Testis (tissue), 3 donors: ENCODE results near the gene SHBG. TPM values are rescaled to one million over a fixed set of nuclear protein-coding genes. Genes with fewer than 3 reads are reported as not detected.
A peak's percentile ranks its signal among the peaks of the same experiment; 100 is the strongest.
"Not testable (repeated sequence)": the region's sequence is repeated elsewhere in the genome, so short reads cannot be mapped to it uniquely, and the experiment has no call there.

Experiments used
- DNase-seq: peaks from one replicate; pipeline ENCODE4 v3.0.0-alpha.2; 2019
- H3K27ac ChIP-seq, 2 donors: fragments of 200-600 bp; sonication (generic); one replicate each; pipeline ENCODE4 v1.5.1; 2019
- H3K27me3 ChIP-seq: fragments of 200-600 bp; sonication (generic); one replicate; pipeline ENCODE4 v1.5.1; 2019
- H3K36me3 ChIP-seq: fragments of 200-600 bp; sonication (generic); one replicate; pipeline ENCODE4 v1.5.1; 2017; ENCODE audit warnings: low read depth; ENCODE audit errors: missing control alignments
- H3K4me1 ChIP-seq: fragments of 200-600 bp; sonication (generic); one replicate; pipeline ENCODE4 v1.5.1; 2019
- H3K4me3 ChIP-seq, 2 donors: fragments of 200-600 bp; sonication (generic); one replicate each; pipeline ENCODE4 v1.5.1; 2017 to 2019
- H3K9me3 ChIP-seq: fragments of 200-600 bp; sonication (generic); one replicate; pipeline ENCODE4 v1.5.1; 2017
- POLR2A ChIP-seq: fragments of 450-650 bp; IDR thresholded peaks from one replicate; pipeline ENCODE4 v1.6.1; 2017; ENCODE audit warnings: antibody characterized with exemption, mild to moderate bottlenecking, moderate library complexity
- WGBS, 2 donors: methylation state at CpG; one replicate each; pipeline ENCODE4 v1.1.5; 2018; 5-methylcytosine and 5-hydroxymethylcytosine counted together
- intact Hi-C: fragments of 100-400 bp; cut with DNase I; formaldehyde crosslinking; loops from one replicate; pipeline ENCODE4 v1.15.1; 2023; ENCODE audit warnings: low total_unique reads
- polyA plus RNA-seq: library from polyadenylated mRNA; stranded (reverse); fragments of 350-450 nt; fragmentation: Illumina TruSeq; extraction: RNeasy Lipid Tissue Mini Kit (QIAGEN cat#74804); gene quantifications from one replicate; pipeline ENCODE4 v1.2.3, GENCODE V29; 2014; ENCODE audit warnings: low read depth, low replicate concordance; ENCODE audit not compliant: insufficient read depth
- total RNA-seq, 2 donors: library from RNA; depleted of rRNA; stranded (reverse); fragments of >200 nt; gene quantifications; one replicate each; pipeline ENCODE4 v1.2.3, GENCODE V29; 2016
- TF ChIP-seq, protein P1 (sequence below), 3 experiments: fragments of 450-650 bp in 2 of 3; fragments of 200-600 bp in 1 of 3; sonication (generic) in 1 of 3; IDR thresholded peaks; one replicate each; pipeline ENCODE4 v1.5.1; 2016 to 2019; ENCODE audit warnings: antibody characterized with exemption in 3 of 3, mild to moderate bottlenecking in 2 of 3, moderate library complexity in 1 of 3

The SHBG gene
- total and polyA plus RNA-seq, 3 donors from 2014 or later = 3.2 to 17.8 (median 6.1) TPM

DNA sequence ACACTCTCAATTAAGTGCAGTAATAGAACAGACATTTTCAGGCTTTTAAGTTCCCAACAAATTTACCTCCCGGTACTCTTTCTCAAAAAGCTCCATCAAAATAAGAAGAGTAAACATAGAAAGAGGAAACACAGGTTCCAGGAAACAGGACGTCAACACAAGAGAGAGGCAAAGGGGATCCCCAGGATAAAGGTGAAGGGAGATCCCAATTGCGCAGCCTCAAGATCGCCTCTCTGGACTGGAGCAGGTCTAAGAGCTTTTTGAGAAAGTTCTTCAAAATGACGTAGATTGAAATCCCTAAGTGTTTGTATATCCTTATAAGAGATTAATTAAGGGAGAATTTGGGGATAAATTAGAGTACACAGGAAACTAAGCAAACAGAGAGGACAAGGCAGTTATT lies 11.3 kb upstream of the SHBG start:
- intact Hi-C loops = no loop called here
- Histone ChIP-seq H3K27ac (no peak overlapping the region), H3K9me3 (no peaks in the 10 kb centered on the region), H3K27me3 (no peaks in the 10 kb centered on the region), H3K4me3 (no peak overlapping the region), H3K4me1 (peaks cover 5% of the 10 kb centered on the region), H3K36me3 (no peaks in the 10 kb centered on the region)
- no peak for TF ChIP-seq POLR2A
- TF ChIP-seq, protein P1, sequence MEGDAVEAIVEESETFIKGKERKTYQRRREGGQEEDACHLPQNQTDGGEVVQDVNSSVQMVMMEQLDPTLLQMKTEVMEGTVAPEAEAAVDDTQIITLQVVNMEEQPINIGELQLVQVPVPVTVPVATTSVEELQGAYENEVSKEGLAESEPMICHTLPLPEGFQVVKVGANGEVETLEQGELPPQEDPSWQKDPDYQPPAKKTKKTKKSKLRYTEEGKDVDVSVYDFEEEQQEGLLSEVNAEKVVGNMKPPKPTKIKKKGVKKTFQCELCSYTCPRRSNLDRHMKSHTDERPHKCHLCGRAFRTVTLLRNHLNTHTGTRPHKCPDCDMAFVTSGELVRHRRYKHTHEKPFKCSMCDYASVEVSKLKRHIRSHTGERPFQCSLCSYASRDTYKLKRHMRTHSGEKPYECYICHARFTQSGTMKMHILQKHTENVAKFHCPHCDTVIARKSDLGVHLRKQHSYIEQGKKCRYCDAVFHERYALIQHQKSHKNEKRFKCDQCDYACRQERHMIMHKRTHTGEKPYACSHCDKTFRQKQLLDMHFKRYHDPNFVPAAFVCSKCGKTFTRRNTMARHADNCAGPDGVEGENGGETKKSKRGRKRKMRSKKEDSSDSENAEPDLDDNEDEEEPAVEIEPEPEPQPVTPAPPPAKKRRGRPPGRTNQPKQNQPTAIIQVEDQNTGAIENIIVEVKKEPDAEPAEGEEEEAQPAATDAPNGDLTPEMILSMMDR (IDR thresholded peaks at IDR 0.05) = no peak
- 82 to 88% methylated on average over 5 of the region's 5 CpGs for WGBS, 2 donors
- DNase-seq = no peak

DNA sequence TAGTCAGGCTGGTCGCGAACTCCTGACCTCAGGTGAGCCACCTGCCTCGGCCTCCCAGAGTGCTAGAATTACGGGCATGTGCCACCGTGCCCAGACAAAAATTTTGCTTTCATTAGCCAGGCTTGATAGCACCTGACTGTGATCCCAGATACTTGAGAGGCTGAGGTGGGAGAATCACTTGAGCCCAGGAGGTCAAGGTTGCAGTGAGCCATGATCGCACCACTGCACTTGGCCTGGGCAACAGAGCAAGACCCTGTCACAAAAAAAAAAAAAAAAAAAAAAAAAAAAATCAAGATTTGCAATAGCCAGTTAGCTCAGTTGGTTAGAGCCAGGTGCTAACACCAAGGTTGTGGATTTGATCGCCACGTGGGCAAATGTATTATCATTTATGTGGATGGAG lies 9.1 kb upstream of the SHBG start:
- H3K9me3 ChIP-seq = no peaks in the 10 kb centered on the region
- no peak overlapping the region for H3K4me3 ChIP-seq
- no peak for DNase-seq
- WGBS, 2 donors = 90 to 93% methylated on average over 8 of the region's 8 CpGs
- H3K27me3 ChIP-seq = no peaks in the 10 kb centered on the region
- intact Hi-C loops = no loop called here
- no peak overlapping the region for H3K27ac ChIP-seq
- TF ChIP-seq, protein P1 (IDR thresholded peaks at IDR 0.05) = no peak
- no peak for TF ChIP-seq POLR2A
- H3K4me1 ChIP-seq = peaks cover 3% of the 10 kb centered on the region
- H3K36me3 ChIP-seq = no peaks in the 10 kb centered on the region

DNA sequence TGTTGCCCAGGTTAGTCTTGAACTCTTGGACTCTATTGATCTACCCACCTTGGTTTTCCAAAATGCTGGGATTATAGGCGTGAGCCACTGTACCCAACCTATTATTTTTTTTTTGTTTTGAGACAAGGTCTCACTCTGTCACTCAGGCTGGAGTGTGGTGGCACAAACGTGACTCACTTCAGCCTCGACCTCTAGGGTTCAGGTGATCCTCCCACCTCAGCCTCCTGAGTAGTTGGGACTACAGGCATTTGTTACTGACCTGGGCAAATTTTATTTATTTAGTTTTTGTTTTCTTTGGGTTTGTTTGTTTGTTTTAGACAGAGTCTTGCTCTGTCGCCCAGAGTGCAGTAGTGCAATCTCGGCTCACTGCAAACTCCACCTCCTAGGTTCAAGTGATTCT lies 6.3 kb upstream of the SHBG start:
- intact Hi-C loops = no loop called here
- Histone ChIP-seq H3K27ac (no peak overlapping the region), H3K36me3 (no peaks in the 10 kb centered on the region), H3K9me3 (no peaks in the 10 kb centered on the region), H3K27me3 (no peaks in the 10 kb centered on the region), H3K4me1 (peaks cover 15% of the 10 kb centered on the region), H3K4me3 (no peak overlapping the region)
- DNase-seq = no peak
- 93 to 94% methylated on average over 5 of the region's 5 CpGs for WGBS, 2 donors
- TF ChIP-seq, protein P1 (IDR thresholded peaks at IDR 0.05) = no peak
- TF ChIP-seq POLR2A = no peak

DNA sequence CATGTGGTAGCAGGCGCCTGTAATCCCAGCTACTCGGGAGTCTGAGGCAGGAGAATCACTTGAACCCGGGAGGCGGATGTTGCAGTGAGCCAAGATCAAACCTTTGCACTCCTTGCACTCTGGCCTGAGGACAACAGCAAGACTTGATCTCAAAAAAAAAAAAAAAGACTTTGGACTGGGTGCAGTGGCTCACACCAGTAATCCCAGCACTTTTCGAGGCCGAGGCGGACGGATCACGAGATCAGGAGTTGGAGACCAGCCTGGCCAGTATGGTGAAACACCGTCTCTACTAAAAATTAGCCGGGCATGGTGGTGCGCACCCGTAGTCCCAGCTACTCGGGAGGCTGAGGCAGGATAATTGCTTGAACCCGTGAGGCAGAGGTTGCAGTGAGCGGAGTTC lies 4.2 kb upstream of the SHBG start:
- Histone ChIP-seq H3K4me1 (peaks cover 15% of the 10 kb centered on the region), H3K27ac (peak overlapping the region in 1 of 2 donors; percentile 98)
- H3K4me3 ChIP-seq, intact Hi-C loops, H3K27me3 ChIP-seq, H3K36me3 ChIP-seq, H3K9me3 ChIP-seq, DNase-seq: not testable (repeated sequence)
- 91 to 97% methylated on average over 16 of the region's 16 CpGs for WGBS, 2 donors

DNA sequence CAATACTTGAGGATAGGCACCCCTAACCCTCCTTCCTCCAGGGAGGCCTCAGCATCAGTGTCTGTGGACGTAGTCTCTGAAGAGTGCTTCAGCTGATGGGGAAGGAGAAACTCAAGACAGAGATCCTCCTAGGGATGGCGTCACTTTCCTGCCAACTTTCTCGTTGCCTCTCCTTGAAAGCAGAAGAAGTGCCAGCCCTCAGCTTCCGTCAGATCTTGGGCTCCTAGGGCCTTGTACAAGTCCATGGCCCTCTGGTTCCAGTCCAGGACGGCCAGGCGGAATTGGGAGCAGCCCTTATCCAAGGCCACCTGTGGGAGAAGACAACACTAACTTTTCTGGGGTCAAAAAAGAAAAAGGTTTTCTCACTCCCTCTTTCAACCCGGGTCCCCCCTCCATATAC lies 3.6 kb upstream of the SHBG start:
- H3K27ac ChIP-seq = peak overlapping the region; percentile 96 to 98
- TF ChIP-seq, protein P1 (IDR thresholded peaks at IDR 0.05) = no peak
- no peak for TF ChIP-seq POLR2A
- no peak overlapping the region for H3K4me3 ChIP-seq
- H3K9me3 ChIP-seq = no peaks in the 10 kb centered on the region
- H3K36me3 ChIP-seq = no peaks in the 10 kb centered on the region
- WGBS, 2 donors = 45 to 54% methylated on average over 7 of the region's 7 CpGs
- H3K4me1 ChIP-seq = peaks cover 18% of the 10 kb centered on the region
- peak; percentile 72 for DNase-seq
- intact Hi-C loops = no loop called here
- H3K27me3 ChIP-seq = no peaks in the 10 kb centered on the region
